Mesothelial cell of epicardium (in vitro differentiated cells): ENCODE data around the gene TBCD. TPM values are rescaled to one million over a fixed set of nuclear protein-coding genes. Genes with fewer than 3 reads are reported as not detected.

ENCODE experiments used
- DNase-seq, 2 experiments: peaks; one replicate each; pipeline ENCODE4 v3.0.0; 2021; ENCODE audit warnings: low spot score in 2 of 2; ENCODE audit not compliant: unreplicated experiment in 2 of 2
- H3K27ac Mint-ChIP-seq: 2 replicates; pipeline ENCODE4 v1.8.0; 2021; ENCODE audit warnings: mixed read lengths
- H3K27me3 Mint-ChIP-seq: 2 replicates; pipeline ENCODE4 v1.8.0; 2021; ENCODE audit warnings: low read depth, mixed read lengths
- H3K36me3 Mint-ChIP-seq: 2 replicates; pipeline ENCODE4 v1.8.0; 2021; ENCODE audit warnings: mixed read lengths
- H3K4me1 Mint-ChIP-seq: 2 replicates; pipeline ENCODE4 v1.8.0; 2021; ENCODE audit warnings: mixed read lengths
- H3K4me3 Mint-ChIP-seq: 2 replicates; pipeline ENCODE4 v1.8.0; 2021; ENCODE audit warnings: mild to moderate bottlenecking, moderate library complexity, mixed read lengths
- H3K9me3 Mint-ChIP-seq: 2 replicates; pipeline ENCODE4 v1.8.0; 2021; ENCODE audit warnings: mixed read lengths
- total RNA-seq: library from RNA; stranded (reverse); gene quantifications from 3 replicates; pipeline ENCODE4 v1.2.1, GENCODE V29; 2021
- TF ChIP-seq, protein P1 (sequence below): fragments of 200-600 bp; sonication (generic); IDR thresholded peaks from one replicate; pipeline ENCODE4 v1.5.0; 2021; ENCODE audit warnings: antibody characterized with exemption; ENCODE audit not compliant: unreplicated experiment

The TBCD gene
- total RNA-seq, 1 donor from 2014 or later = 117 TPM

GRCh38 chr17:82876602-82877379, 124.9 kb downstream of the TBCD start:
- Mint-ChIP-seq H3K27ac (peak overlapping the region; percentile 93), H3K4me1 (peaks cover 29% of the 10 kb centered on the region), H3K36me3 (peaks cover 9% of the 10 kb centered on the region), H3K9me3 (no peaks in the 10 kb centered on the region), H3K27me3 (no peaks in the 10 kb centered on the region), H3K4me3 (no peak overlapping the region)
- DNase-seq = peak in 1 of 2 experiments; percentile 69
- TF ChIP-seq, protein P1, sequence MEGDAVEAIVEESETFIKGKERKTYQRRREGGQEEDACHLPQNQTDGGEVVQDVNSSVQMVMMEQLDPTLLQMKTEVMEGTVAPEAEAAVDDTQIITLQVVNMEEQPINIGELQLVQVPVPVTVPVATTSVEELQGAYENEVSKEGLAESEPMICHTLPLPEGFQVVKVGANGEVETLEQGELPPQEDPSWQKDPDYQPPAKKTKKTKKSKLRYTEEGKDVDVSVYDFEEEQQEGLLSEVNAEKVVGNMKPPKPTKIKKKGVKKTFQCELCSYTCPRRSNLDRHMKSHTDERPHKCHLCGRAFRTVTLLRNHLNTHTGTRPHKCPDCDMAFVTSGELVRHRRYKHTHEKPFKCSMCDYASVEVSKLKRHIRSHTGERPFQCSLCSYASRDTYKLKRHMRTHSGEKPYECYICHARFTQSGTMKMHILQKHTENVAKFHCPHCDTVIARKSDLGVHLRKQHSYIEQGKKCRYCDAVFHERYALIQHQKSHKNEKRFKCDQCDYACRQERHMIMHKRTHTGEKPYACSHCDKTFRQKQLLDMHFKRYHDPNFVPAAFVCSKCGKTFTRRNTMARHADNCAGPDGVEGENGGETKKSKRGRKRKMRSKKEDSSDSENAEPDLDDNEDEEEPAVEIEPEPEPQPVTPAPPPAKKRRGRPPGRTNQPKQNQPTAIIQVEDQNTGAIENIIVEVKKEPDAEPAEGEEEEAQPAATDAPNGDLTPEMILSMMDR = peak; percentile 19

- H3K27ac Mint-ChIP-seq = no peak overlapping the region
- H3K9me3 Mint-ChIP-seq = no peaks in the 10 kb centered on the region
- DNase-seq = no peak
- TF ChIP-seq, protein P1 = no peak
- peaks cover 29% of the 10 kb centered on the region for H3K4me1 Mint-ChIP-seq
- H3K4me3 Mint-ChIP-seq = no peak overlapping the region
- H3K36me3 Mint-ChIP-seq = peaks cover 4% of the 10 kb centered on the region
- no peaks in the 10 kb centered on the region for H3K27me3 Mint-ChIP-seq
Observed at GRCh38 chr17:82878527-82878926, 126.7 kb downstream of the TBCD start.

- no peak for DNase-seq
- Mint-ChIP-seq H3K9me3 (no peaks in the 10 kb centered on the region), H3K27me3 (no peaks in the 10 kb centered on the region), H3K4me3 (no peak overlapping the region), H3K36me3 (peaks cover 7% of the 10 kb centered on the region), H3K27ac (no peak overlapping the region), H3K4me1 (peaks cover 35% of the 10 kb centered on the region)
- TF ChIP-seq, protein P1 = no peak
Observed at GRCh38 chr17:82879241-82879640, 127.4 kb downstream of the TBCD start.

GRCh38 chr17:82880620-82881323, 128.9 kb downstream of the TBCD start:
- Mint-ChIP-seq H3K27me3 (no peaks in the 10 kb centered on the region), H3K9me3 (no peaks in the 10 kb centered on the region), H3K36me3 (peaks cover 7% of the 10 kb centered on the region), H3K4me1 (peaks cover 35% of the 10 kb centered on the region), H3K27ac (no peak overlapping the region), H3K4me3 (no peak overlapping the region)
- TF ChIP-seq, protein P1 = no peak
- no peak for DNase-seq

DNA sequence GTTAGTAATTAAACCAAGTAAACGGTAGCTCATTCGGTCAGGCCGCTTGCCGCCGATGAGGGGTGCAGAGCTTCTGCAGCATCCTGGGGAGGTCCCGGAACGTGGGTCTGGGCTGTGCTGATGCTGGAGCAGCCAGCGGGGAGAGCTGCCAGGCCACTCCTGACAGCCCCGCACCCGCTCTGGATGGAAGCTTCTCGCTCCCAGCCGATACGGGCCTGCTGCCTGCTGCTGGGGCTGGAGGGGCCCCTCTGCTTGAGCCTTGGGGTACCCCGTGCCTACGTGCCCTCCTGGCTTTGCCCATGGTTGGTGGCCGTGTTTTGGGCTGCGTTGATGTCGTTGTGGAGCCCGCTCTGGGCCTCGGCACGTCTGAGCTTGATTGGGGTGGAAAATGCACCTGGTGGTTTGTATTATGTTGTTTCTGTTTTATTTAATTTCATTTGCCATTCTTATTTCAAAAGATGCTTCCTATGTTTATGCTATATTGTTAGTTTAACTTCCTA, 129.5 kb downstream of the TBCD start:
- peaks cover 7% of the 10 kb centered on the region for H3K36me3 Mint-ChIP-seq
- TF ChIP-seq, protein P1 = no peak
- no peaks in the 10 kb centered on the region for H3K9me3 Mint-ChIP-seq
- peaks cover 35% of the 10 kb centered on the region for H3K4me1 Mint-ChIP-seq
- no peak overlapping the region for H3K4me3 Mint-ChIP-seq
- DNase-seq = no peak
- no peaks in the 10 kb centered on the region for H3K27me3 Mint-ChIP-seq
- no peak overlapping the region for H3K27ac Mint-ChIP-seq
